Prostate gland (tissue), 2 donors: ENCODE results near the gene SMPD2. TPM values are rescaled to one million over a fixed set of nuclear protein-coding genes. Genes with fewer than 3 reads are reported as not detected.

Experiments used
- DNase-seq: peaks from one replicate; pipeline ENCODE4 v3.0.0-alpha.2; 2019; ENCODE audit warnings: low spot score
- H3K27ac ChIP-seq, 2 donors: fragments of 200-600 bp; sonication (generic); 2 replicates each; pipeline ENCODE4 v1.5.1; 2017 to 2019
- H3K27me3 ChIP-seq: fragments of 200-600 bp; sonication (generic); replicated peaks from 2 replicates; pipeline ENCODE4 v1.5.1; 2019; ENCODE audit not compliant: insufficient read depth
- H3K36me3 ChIP-seq, 2 donors: fragments of 200-600 bp; sonication (generic); 1 replicate in 1 of 2; 2 replicates in 1 of 2; pipeline versions ENCODE4 v1.5.1 to v1.8.1; 2017 to 2019
- H3K4me1 ChIP-seq: fragments of 200-600 bp; sonication (generic); replicated peaks from 2 replicates; pipeline ENCODE4 v1.5.1; 2019
- H3K4me3 ChIP-seq, 2 donors: fragments of 200-600 bp; sonication (generic); 2 replicates each; pipeline ENCODE4 v1.5.1; 2017 to 2019
- H3K9me3 ChIP-seq: fragments of 200-600 bp; sonication (generic); 2 replicates; pipeline ENCODE4 v1.5.1; 2017
- CTCF ChIP-seq, 4 experiments: fragments of 200-600 bp in 2 of 4; fragments of 450-650 bp in 2 of 4; sonication (generic) in 2 of 4; IDR thresholded peaks; 1 replicate in 3 of 4; 2 replicates in 1 of 4; pipeline ENCODE4 v1.5.1; 2016 to 2019; ENCODE audit warnings: antibody characterized with exemption in 4 of 4, mild to moderate bottlenecking in 2 of 4, moderate library complexity in 2 of 4
- POLR2A ChIP-seq: fragments of 450-650 bp; IDR thresholded peaks from one replicate; pipeline ENCODE4 v1.6.1; 2016; ENCODE audit warnings: antibody characterized with exemption, mild to moderate bottlenecking
- POLR2AphosphoS5 ChIP-seq: sonication (generic); formaldehyde crosslinking; IDR thresholded peaks from one replicate; pipeline ENCODE4 v1.6.1; 2017; ENCODE audit warnings: antibody characterized with exemption
- WGBS: methylation state at CpG from one replicate; pipeline ENCODE4 v1.1.5; 2018; 5-methylcytosine and 5-hydroxymethylcytosine counted together
- intact Hi-C: fragments of 100-400 bp; cut with DNase I; formaldehyde crosslinking; loops from one replicate; pipeline ENCODE4 v1.14.2; 2022
- total RNA-seq, 2 donors: library from RNA; depleted of rRNA; stranded (reverse); fragments of >200 nt; gene quantifications; one replicate each; pipeline ENCODE4 v1.1.0, GENCODE V29; 2016

SMPD2 gene
- total RNA-seq, 2 donors from 2014 or later = 10.2 to 24.2 TPM

DNA sequence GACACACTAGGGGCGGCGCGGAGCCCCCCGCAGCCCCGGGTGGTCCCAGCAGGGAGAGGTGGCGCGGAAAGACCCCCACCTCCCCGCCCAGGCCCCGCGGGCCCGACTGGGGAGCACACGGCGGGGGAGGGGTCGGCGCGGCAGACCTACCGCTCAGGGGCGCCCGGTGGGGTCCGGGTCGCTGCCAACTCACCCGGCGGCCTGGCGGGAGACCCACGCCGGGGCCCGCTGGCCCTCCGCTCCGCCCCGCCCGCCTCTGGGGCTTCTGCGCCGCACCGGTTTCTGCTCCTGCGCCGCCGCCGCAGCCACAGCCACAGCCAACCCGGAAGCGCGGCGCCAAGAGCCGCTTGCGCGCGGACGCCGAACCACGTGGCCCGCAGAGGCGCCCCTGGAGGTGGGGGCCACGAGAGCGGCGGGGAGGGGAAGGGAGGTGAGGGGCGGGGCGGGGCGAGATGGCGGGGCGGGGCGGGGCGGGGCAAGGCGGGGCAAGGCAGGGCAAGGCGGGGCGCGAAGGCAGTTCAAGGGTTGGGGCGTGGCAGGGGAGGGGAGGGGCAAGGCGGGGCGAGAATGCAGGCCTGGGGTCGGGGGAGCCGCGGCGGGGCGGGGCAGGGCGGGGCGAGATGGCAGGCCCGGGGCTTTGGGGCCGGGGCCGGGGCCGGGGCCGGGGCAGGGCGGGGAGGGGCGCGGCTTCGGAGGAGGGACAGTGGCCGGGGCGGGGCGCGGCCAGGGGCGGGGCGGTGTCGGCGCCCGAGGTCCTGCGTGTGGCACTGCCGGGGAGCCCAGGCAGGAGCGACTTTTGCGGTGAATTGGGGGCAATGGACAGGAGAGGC lies 42.6 kb downstream of the SMPD2 start, which contains the start of gene ZBTB24:
Gene ZBTB24, minus strand, starts transcription at position 315 of the 830 bp plus-strand sequence. CDS start 1,193 bp downstream, outside the sequence.
- no peaks in the 10 kb centered on the region for H3K36me3 ChIP-seq

DNA sequence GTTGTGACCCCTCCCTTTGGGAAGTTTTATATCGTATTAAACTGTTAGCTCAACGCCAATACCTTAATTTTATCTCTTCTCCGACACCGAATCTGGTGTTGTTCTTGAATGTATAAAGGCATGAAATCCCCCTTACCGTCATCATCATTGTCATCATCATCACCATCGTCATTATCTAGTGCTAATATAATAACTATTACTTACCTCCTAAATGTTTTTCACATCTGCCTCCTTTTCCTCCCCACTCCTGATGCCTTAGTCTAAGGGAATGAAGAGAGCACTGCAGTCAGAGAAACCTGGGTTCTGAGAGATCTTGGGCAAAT lies 43.2 kb downstream of the SMPD2 start:
- H3K4me1 ChIP-seq = peaks cover 4% of the 10 kb centered on the region
- 1% methylated on average over 6 of the region's 6 CpGs for WGBS
- no peak for DNase-seq
- intact Hi-C loops = loop anchor here (2.0 to 5.0 kb wide), 3 partner anchors 43 to 694 kb away; partner anchors contain the start of genes CD164, PPIL6, SMPD2 and WASF1
- no peaks in the 10 kb centered on the region for H3K9me3 ChIP-seq
- H3K27ac ChIP-seq = peak overlapping the region; percentile 63 to 75
- H3K4me3 ChIP-seq = peak overlapping the region; percentile 97 to 99
- no peaks in the 10 kb centered on the region for H3K27me3 ChIP-seq
- TF ChIP-seq POLR2A (no peak), POLR2AphosphoS5 (no peak), CTCF (IDR thresholded peaks at IDR 0.05) (no peak)
- H3K36me3 ChIP-seq = no peaks in the 10 kb centered on the region

More for the DNA sequence above, 42.6 kb downstream of the SMPD2 start, which contains the start of gene ZBTB24:
- 3% methylated on average over 26 of the region's 97 CpGs for WGBS
- Histone ChIP-seq H3K4me1 (peaks cover 4% of the 10 kb centered on the region), H3K27ac (peak within 1 kb of the TSS; percentile 75 to 76), H3K9me3 (no peaks in the 10 kb centered on the region), H3K4me3 (peak within 1 kb of the TSS; percentile 97 to 99), H3K27me3 (no peaks in the 10 kb centered on the region)
- intact Hi-C loops = loop anchor here (2.0 to 5.0 kb wide), 3 partner anchors 42 to 694 kb away; partner anchors contain the start of genes CD164, PPIL6, SMPD2 and WASF1
- peak; percentile 91 for DNase-seq
- peak in 2 of 4 experiments; percentile 4 to 8 for TF ChIP-seq CTCF (IDR thresholded peaks at IDR 0.05)
- peak; percentile 82 for TF ChIP-seq POLR2AphosphoS5
- peak; percentile 51 for TF ChIP-seq POLR2A

GRCh38 chr6:109484122-109484521 lies 43.6 kb downstream of the SMPD2 start:
- peaks cover 4% of the 10 kb centered on the region for H3K4me1 ChIP-seq
- no peak for TF ChIP-seq CTCF (IDR thresholded peaks at IDR 0.05)
- no peak overlapping the region for H3K4me3 ChIP-seq
- peak overlapping the region in 1 of 2 donors; percentile 63 for H3K27ac ChIP-seq
- WGBS = 47% methylated on average over 3 of the region's 3 CpGs
- DNase-seq = no peak
- H3K9me3 ChIP-seq = no peaks in the 10 kb centered on the region
- intact Hi-C loops = loop anchor here (5.0 kb wide), 2 partner anchors 102 to 693 kb away; partner anchors contain the start of genes CD164 and WASF1
- H3K36me3 ChIP-seq = no peaks in the 10 kb centered on the region
- H3K27me3 ChIP-seq = no peaks in the 10 kb centered on the region

DNA sequence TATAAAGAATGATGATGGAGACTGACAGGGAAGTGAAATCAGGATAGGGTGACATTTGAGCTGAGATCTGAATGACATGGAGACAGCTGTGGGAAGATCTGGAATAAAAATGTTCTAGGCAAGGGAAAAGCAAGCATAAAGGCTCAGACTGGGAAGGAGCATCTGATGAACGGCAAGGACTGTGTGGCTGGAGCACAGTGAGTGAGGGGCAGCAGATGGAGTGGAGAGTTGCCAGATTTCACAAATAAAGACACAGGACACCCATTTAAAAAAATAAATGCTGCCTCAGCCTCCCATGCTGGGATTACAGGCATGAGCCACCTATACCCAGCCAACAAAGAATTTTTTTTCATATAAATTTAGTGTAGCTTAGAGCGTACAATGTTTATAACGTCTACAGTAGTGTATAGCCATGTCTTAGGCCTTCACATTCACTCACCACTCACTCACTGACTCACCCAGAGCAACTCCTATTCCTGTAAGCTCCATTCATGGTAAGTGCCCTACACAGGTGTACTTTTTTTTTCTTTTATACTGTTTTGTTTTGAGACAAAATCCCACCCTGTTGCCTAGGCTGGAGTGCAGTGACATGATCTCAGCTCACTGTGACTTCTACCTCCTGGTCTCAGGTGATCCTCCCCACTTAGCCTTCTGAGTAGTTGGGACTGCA lies 44.9 kb downstream of the SMPD2 start:
- Histone ChIP-seq H3K9me3 (no peaks in the 10 kb centered on the region), H3K36me3 (no peaks in the 10 kb centered on the region), H3K4me1 (peaks cover under 1% of the 10 kb centered on the region), H3K4me3 (no peak overlapping the region), H3K27ac (no peak overlapping the region), H3K27me3 (no peaks in the 10 kb centered on the region)
- WGBS = 74% methylated on average over 3 of the region's 3 CpGs
- no peak for DNase-seq
- TF ChIP-seq POLR2AphosphoS5 (no peak), POLR2A (no peak), CTCF (IDR thresholded peaks at IDR 0.05) (no peak)
- intact Hi-C loops = no loop called here
